ENCODE data around the gene HMCN1.

GRCh38 chr1:186060226-186060625 is 326.0 kb downstream of the HMCN1 start:
- TF ChIP-seq, protein P1, sequence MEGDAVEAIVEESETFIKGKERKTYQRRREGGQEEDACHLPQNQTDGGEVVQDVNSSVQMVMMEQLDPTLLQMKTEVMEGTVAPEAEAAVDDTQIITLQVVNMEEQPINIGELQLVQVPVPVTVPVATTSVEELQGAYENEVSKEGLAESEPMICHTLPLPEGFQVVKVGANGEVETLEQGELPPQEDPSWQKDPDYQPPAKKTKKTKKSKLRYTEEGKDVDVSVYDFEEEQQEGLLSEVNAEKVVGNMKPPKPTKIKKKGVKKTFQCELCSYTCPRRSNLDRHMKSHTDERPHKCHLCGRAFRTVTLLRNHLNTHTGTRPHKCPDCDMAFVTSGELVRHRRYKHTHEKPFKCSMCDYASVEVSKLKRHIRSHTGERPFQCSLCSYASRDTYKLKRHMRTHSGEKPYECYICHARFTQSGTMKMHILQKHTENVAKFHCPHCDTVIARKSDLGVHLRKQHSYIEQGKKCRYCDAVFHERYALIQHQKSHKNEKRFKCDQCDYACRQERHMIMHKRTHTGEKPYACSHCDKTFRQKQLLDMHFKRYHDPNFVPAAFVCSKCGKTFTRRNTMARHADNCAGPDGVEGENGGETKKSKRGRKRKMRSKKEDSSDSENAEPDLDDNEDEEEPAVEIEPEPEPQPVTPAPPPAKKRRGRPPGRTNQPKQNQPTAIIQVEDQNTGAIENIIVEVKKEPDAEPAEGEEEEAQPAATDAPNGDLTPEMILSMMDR (IDR thresholded peaks at IDR 0.05): no peak
- TF ChIP-seq POLR2A (IDR thresholded peaks at IDR 0.05): no peak

All from right lobe of liver (tissue), 4 donors.